ENCODE data around the gene CHAF1A.

GRCh38 chr19:4477034-4477801 lies 74.8 kb downstream of the CHAF1A start:
- TF ChIP-seq POLR2A (IDR thresholded peaks at IDR 0.05; ENCODE audit: low read depth, low read length) (no peak), SPI1 (IDR thresholded peaks at IDR 0.05; ENCODE audit: low read depth, low read length) (no peak), POLR2AphosphoS5 (IDR thresholded peaks at IDR 0.05; ENCODE audit: low read depth, low read length) (no peak), TAF1 (IDR thresholded peaks at IDR 0.05; ENCODE audit: low read depth, low read length) (no peak), POU2F2 (IDR thresholded peaks at IDR 0.05; ENCODE audit: low read depth, low read length) (no peak)

Data from GM12891 (cell line).